HG02943 (cell line): Measurements from ENCODE around the gene CCBE1.
"Not testable (repeated sequence)": the region's sequence is repeated elsewhere in the genome, so short reads cannot be mapped to it uniquely, and the experiment has no call there.

Experiments
- ATAC-seq: cut with Tn5 transposase; IDR thresholded peaks from one replicate; pipeline ENCODE4 v1.9.1; 2021; ENCODE audit warnings: mild to moderate bottlenecking, low read depth, moderate library complexity; ENCODE audit not compliant: unreplicated experiment

CCBE1 gene

DNA sequence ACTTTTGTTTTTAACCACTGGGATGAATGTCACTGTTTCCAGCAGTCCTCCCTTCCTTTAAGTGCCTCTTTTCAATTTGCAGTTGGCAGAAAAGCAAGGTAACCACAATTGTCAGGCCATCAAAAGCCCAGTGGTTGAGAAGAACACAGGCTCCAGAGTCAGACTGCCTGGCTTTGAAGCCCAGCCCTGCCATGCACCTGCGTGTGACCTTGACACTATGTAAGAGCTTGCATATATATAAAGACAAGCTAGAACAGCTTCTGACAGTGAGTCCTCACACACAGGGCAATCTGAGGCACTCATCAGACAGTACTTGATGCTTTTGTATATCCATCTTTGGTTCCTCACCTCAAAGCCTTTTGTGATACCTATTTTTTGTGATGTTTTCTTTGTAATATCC is 11.0 kb downstream of the CCBE1 start:
- no peak for ATAC-seq

DNA sequence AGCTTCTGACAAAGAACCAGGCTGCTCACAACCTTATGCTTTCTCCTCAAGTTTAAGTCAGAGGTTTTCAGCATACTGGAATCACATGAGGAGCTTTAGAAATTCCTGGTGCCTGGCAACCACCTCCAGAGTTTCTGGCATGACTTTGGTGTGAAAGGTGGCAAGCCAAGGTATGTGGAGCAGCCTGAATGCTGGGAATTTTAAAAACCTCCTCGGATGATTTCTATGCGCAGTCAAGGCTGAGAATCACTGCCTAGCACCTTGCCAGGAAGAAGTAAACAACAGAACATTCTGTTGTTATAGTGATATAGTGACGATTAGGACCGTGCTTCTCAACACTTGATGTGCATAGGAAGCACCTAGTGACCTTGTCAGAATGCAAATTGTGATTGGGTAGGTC is 11.7 kb downstream of the CCBE1 start:
- ATAC-seq: no peak

DNA sequence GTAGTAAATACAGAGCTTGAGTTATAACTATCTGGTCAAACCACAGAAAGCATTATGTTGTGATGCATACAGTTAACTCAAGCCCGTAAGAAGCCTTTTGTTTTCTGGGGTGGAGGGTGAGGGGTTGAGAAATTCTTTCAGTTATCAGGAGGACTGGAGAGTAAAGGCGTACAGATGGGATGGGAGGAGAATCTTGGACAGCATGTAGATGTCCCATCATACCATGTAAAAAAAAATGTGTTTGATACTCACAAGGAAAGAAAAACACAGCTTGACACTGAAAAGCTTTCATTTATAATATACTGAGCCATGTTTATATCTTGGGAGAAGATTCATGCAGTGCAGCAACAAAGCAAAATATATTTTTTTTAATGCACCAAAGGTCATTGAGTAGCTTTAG is 12.4 kb downstream of the CCBE1 start:
- ATAC-seq: no peak

GRCh38 chr18:59681521-59682004 is 15.7 kb downstream of the CCBE1 start:
- ATAC-seq: no peak

- no peak for ATAC-seq
Observed at GRCh38 chr18:59681051-59681450, 16.2 kb downstream of the CCBE1 start.

GRCh38 chr18:59675346-59675745 is 21.9 kb downstream of the CCBE1 start:
- no peak for ATAC-seq

GRCh38 chr18:59674903-59675270 is 22.3 kb downstream of the CCBE1 start:
- no peak for ATAC-seq

DNA sequence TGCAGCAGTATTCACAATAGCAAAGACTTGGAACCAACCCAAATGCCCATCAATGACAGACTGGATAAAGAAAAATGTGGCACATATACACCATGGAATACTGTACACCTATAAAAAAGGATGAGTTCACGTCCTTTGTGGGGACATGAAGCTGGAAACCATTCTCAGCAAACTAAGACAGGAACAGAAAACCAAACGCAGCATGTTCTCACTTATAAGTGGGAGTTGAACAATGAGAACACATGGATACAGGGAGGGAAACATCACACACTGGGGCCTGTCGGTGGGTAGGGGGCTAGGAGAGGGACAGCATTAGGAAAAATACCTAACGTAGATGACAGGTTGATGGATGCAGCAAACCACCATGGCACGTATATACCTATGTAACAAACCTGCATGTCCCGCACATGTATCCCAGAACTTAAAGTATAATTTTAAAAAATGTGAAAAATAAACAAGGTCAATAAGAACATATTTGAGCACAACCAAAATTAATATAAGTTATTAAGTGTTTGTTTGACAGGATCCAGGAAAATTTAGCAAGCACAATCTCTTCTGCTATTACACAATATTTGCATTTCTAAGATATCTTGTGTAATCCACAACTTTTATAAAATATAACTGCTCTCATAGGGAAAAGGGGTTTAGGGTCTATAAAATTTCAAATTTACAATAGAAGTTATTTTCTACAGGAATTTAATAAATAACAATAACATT is 22.9 kb downstream of the CCBE1 start:
- ATAC-seq: no peak

DNA sequence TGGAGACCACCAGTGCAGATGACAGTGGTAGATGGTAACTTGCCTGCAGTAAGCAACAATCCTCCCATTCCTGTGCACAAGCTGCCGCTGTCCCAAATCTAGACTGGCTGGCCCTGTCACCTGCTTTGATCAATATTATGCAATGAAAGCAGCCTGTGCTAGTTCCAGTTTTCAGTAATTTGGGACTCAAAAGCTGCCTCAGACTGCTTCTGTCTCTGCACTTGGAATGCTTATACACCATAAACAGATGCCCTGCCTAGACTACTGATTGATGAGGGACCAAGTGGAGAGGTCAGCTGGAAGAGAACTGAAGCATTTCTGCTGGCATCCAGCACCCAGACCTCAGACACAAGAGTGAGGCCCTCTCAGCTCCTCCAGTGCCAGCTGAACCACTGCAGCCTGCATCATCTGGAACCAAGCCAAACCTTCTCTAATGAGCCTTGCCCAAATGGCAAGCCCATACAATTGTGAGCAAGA is 24.9 kb downstream of the CCBE1 start:
- no peak for ATAC-seq

- no peak for ATAC-seq
Observed at GRCh38 chr18:59671551-59671950, 25.7 kb downstream of the CCBE1 start.

DNA sequence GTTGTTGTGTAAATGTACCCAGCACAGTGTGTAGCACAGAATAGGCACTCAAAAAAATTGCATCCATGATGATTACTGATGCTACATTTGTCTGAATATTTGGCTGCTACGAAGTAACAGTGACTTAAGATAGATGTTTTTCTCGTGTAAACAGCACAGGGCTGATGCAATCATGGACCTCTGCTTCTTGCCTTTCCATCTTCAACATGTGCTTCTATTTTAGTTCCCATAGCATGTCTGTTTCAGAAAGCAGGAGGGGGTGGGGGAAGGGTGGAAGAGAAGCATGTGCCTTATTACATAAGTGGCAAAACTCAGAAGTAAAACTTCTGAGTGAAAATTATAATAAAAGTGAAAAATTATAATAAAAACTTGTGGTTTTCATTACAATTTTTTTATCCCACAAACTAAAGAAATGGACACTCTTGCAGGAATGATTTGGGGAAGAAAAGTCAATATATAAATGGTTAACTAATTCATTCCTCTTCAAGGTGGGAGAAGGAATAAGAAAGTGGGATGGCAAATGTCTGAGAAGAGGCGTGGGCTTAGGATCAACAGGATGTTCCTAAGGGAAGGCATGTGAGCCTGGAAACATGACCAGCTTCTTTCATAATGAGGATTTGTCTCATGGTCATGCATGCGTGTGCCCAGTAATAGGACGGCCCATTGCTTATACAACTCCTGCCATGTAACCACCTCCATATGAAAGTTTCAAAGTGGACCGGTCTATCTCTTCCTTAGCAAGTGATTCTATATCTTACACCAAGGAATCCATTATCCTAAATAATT is 27.2 kb downstream of the CCBE1 start:
- ATAC-seq: no peak

DNA sequence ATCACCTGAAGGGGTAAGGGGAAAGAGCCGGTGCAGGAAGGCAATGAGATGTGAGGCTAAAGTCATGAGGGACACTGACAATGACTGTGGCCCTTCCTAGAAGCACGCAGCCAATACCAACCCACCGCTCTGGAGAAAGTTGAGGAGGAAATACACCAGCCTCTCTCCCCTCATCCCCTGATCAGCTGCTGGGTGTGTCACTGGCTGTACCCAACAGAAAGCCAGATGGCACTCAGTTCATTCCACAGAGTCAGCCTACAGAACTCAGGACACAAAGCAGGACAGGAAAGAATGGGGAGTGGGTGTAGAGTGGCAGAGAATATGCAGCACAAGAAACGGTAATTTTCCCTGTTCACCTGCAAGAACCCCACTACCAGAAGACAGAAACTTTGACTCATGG is 29.7 kb downstream of the CCBE1 start:
- no peak for ATAC-seq

DNA sequence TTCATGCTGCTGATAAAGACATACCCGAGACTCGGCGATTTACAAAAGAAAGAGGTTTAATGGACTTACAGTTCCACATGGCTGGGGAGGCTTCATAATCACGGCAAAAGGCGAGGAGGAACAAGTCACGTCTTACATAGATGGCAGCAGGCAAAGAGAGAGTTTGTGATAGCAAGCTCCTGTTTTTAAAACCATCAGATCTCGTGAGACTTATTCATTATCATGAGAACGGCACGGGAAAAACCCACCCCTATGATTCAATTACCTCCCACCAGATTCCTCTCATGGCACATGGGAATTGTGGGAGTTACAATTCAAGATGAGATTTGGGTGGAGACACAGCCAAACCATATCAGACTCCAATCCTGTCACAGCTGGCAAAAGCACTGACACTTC is 31.2 kb downstream of the CCBE1 start:
- ATAC-seq: not testable (repeated sequence)

DNA sequence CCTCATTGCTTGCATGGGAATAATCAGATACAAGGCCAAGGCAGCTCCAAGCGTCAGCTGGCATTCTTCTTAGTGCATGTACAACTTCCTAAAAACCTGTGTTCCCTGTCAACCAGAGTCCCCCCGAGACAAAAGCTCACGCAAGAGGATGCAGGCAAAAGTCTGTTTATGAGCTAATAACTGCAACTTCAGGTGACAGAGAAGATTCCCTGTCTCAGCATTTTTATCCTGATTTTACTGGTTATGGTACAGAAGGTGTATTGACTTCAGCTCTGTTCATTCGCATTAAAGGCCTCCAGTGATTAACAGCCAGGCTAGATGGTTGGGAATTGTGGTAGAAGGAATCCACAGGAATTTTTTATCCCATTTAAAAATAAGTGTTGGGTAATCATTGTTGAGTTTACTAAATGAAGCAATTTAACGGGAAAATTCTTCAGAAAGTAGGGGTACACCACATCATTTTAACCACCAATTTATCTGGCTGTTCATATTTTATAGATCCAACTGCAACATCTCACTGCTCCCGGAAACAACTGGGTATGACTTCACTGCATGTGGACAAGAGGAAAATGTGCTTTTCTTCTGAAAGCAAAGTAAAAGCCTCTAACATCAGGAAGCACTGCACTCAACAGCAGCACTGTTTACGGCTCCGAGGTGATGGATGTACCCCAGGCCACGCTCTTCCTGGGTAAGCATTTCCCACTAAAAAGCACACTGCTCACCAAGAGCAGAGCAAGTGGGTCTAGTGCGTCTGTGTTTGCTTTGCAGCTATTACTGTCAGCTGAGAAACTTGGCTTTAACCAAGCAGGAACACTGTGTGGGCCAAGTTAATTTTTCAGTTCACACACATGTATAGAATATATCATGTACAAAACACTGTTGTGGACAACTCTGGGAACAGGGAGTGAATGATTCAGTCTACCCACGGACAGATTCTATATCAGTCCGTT is 31.9 kb downstream of the CCBE1 start:
- no peak for ATAC-seq

DNA sequence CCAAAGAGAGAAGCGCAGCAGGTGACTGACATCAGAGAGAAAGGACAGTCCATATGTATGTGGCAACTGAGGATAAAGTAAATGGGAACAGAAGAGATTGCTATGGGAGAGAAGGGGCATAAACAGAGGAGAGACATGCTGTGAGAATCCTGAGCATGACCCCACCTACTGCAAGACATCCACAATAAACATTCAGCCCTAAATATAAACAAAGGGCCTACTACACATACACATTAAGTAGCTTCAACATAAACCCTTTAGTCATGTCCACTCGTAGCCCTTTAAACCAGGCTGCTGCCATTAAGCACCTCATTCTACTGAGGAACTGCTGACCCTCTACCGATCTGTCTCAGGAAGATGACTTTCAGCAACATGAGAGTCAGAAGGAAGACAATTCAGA is 32.9 kb downstream of the CCBE1 start:
- ATAC-seq: no peak

DNA sequence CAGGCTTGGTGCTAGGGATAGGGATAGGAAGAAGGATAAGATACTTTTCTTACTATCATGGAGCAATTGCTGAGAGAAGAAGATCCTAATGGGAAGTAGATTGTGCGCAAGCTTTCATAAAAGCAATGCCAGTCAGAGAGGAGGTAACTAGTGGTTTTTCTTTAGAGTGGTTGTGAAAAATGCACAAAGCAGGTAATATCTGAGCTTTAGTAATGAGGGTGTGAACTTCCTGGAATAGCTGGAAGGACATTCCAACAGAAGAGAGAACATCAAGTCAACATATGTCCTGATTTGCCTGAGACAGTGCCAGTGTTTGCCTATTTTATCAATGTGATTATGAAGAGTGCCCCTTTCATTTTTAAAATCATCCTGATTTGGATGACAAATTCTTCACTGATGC is 34.1 kb downstream of the CCBE1 start:
- ATAC-seq: no peak

GRCh38 chr18:59661891-59662701 is 35.1 kb downstream of the CCBE1 start:
- ATAC-seq: no peak

- no peak for ATAC-seq
Observed at GRCh38 chr18:59660786-59661743, 36.2 kb downstream of the CCBE1 start.

- no peak for ATAC-seq
Observed at GRCh38 chr18:59660366-59660765, 36.9 kb downstream of the CCBE1 start.
